SK-N-SH treated with all-trans-retinoic acid at 6 μM for 48 hours (cell line): ENCODE data around the gene MADD.

Source experiments
- ATAC-seq: fragments of 200-7000 bp; cut with Tn5 transposase; 3 replicates; pipeline ENCODE4 v1.9.1; 2020; ENCODE audit warnings: mild to moderate bottlenecking, moderate library complexity
- ARNTL ChIP-seq: fragments of 450-650 bp; formaldehyde crosslinking; IDR thresholded peaks from 2 replicates; pipeline ENCODE4 v1.5.0; 2020; ENCODE audit warnings: low read depth, mild to moderate bottlenecking, moderate library complexity, borderline replicate concordance
- BACH2 ChIP-seq: fragments of 250-450 bp; sonication (Bioruptor Pico); IDR thresholded peaks from 2 replicates; pipeline ENCODE4 v1.9.0; 2021; ENCODE audit warnings: mild to moderate bottlenecking, borderline replicate concordance
- CREB5 ChIP-seq: fragments of 250-450 bp; sonication (Bioruptor Pico); IDR thresholded peaks from 2 replicates; pipeline ENCODE4 v1.5.1; 2020; ENCODE audit warnings: low read depth, mild to moderate bottlenecking, moderate library complexity
- CSDC2 ChIP-seq: fragments of 250-450 bp; sonication (Bioruptor Pico); IDR thresholded peaks from 2 replicates; pipeline ENCODE4 v1.5.0; 2020; ENCODE audit warnings: mild to moderate bottlenecking, moderate library complexity
- CSRNP3 ChIP-seq: fragments of 250-450 bp; sonication (Bioruptor Pico); IDR thresholded peaks from 2 replicates; pipeline ENCODE4 v1.5.1; 2021; ENCODE audit warnings: mild to moderate bottlenecking, moderate library complexity
- GLIS3 ChIP-seq: fragments of 250-450 bp; sonication (Bioruptor Pico); IDR thresholded peaks from 2 replicates; pipeline ENCODE4 v1.5.0; 2020; ENCODE audit warnings: mild to moderate bottlenecking, moderate library complexity
- ISL1 ChIP-seq: fragments of 250-450 bp; sonication (Bioruptor Pico); IDR thresholded peaks from 2 replicates; pipeline ENCODE4 v2.1.2; 2022; ENCODE audit warnings: mild to moderate bottlenecking, moderate library complexity
- OSR1 ChIP-seq: fragments of 250-450 bp; sonication (Bioruptor Pico); IDR thresholded peaks from 2 replicates; pipeline ENCODE4 v1.8.0; 2022; ENCODE audit warnings: moderate library complexity, mild to moderate bottlenecking, inconsistent platforms
- PATZ1 ChIP-seq: fragments of 250-450 bp; sonication (Bioruptor Pico); IDR thresholded peaks from 2 replicates; pipeline ENCODE4 v1.8.0; 2020; ENCODE audit warnings: mild to moderate bottlenecking, moderate library complexity, borderline replicate concordance
- POU6F1 ChIP-seq: fragments of 250-450 bp; sonication (Bioruptor Pico); IDR thresholded peaks from 2 replicates; pipeline ENCODE4 v1.8.0; 2021; ENCODE audit warnings: low read depth, mild to moderate bottlenecking, moderate library complexity, borderline replicate concordance
- PPARA ChIP-seq: fragments of 250-450 bp; sonication (Bioruptor Pico); IDR thresholded peaks from 2 replicates; pipeline ENCODE4 v1.5.0; 2020; ENCODE audit warnings: mild to moderate bottlenecking, borderline replicate concordance
- RARB ChIP-seq: fragments of 250-450 bp; sonication (Bioruptor Pico); IDR thresholded peaks from 2 replicates; pipeline ENCODE4 v1.8.0; 2021; ENCODE audit warnings: mild to moderate bottlenecking, moderate library complexity
- SNAI2 ChIP-seq: fragments of 250-450 bp; sonication (Bioruptor Pico); IDR thresholded peaks from 2 replicates; pipeline ENCODE4 v1.5.0; 2020; ENCODE audit warnings: mild to moderate bottlenecking, moderate library complexity
- TCF4 ChIP-seq: fragments of 250-450 bp; sonication (Bioruptor Pico); IDR thresholded peaks from 2 replicates; pipeline ENCODE4 v1.8.0; 2021; ENCODE audit warnings: mild to moderate bottlenecking, moderate library complexity, borderline replicate concordance
- TOX ChIP-seq: fragments of 250-450 bp; sonication (Bioruptor Pico); IDR thresholded peaks from 2 replicates; pipeline ENCODE4 v1.8.0; 2021; ENCODE audit warnings: mild to moderate bottlenecking, moderate library complexity, borderline replicate concordance
- TSHZ2 ChIP-seq: fragments of 250-450 bp; sonication (Bioruptor Pico); IDR thresholded peaks from 2 replicates; pipeline ENCODE4 v1.5.0; 2020; ENCODE audit warnings: mild to moderate bottlenecking, moderate library complexity
- ZC3H10 ChIP-seq: fragments of 250-450 bp; sonication (Bioruptor Pico); IDR thresholded peaks from 2 replicates; pipeline ENCODE4 v1.5.1; 2021; ENCODE audit warnings: mild to moderate bottlenecking, moderate library complexity
- ZFP3 ChIP-seq: fragments of 250-450 bp; sonication (Bioruptor Pico); IDR thresholded peaks from 2 replicates; pipeline ENCODE4 v1.5.0; 2020; ENCODE audit warnings: mild to moderate bottlenecking, moderate library complexity
- ZFP30 ChIP-seq: fragments of 450-650 bp; formaldehyde crosslinking; IDR thresholded peaks from 2 replicates; pipeline ENCODE4 v1.5.0; 2022; ENCODE audit warnings: mild to moderate bottlenecking, moderate library complexity
- ZNF565 ChIP-seq: fragments of 450-650 bp; formaldehyde crosslinking; conservative IDR thresholded peaks from 2 replicates; pipeline ENCODE4 v1.5.0; 2020; ENCODE audit warnings: low read depth, mild to moderate bottlenecking, moderate library complexity
- ZNF70 ChIP-seq: fragments of 450-650 bp; formaldehyde crosslinking; IDR thresholded peaks from 2 replicates; pipeline ENCODE4 v1.5.0; 2020; ENCODE audit warnings: mild to moderate bottlenecking, moderate library complexity
- ZNF8 ChIP-seq: fragments of 450-650 bp; formaldehyde crosslinking; IDR thresholded peaks from 2 replicates; pipeline ENCODE4 v1.5.0; 2020; ENCODE audit warnings: mild to moderate bottlenecking, moderate library complexity

The MADD gene

GRCh38 chr11:47378010-47378835 is 108.3 kb downstream of the MADD start, which contains the start of gene SPI1 (continued):
- TF ChIP-seq PATZ1 (CRISPR knock-in tag) (no peak), TCF4 (CRISPR knock-in tag) (no peak)
- TF ChIP-seq, all 23 proteins: peak for 0

GRCh38 chr11:47378836-47379170 is 108.9 kb downstream of the MADD start:
- TF ChIP-seq TOX (CRISPR knock-in tag) = no peak
- no peak for TF ChIP-seq TCF4 (CRISPR knock-in tag)
- TF ChIP-seq CREB5 (CRISPR knock-in tag) = no peak
- TF ChIP-seq PPARA (CRISPR knock-in tag) = no peak
- TF ChIP-seq OSR1 (CRISPR knock-in tag) = no peak
- TF ChIP-seq ZNF8 (CRISPR knock-in tag) = no peak
- TF ChIP-seq ZC3H10 (CRISPR knock-in tag) = no peak
- TF ChIP-seq CSDC2 (CRISPR knock-in tag) = no peak
- TF ChIP-seq SNAI2 (CRISPR knock-in tag) = no peak
- no peak for TF ChIP-seq ISL1
- TF ChIP-seq RARB = no peak
- TF ChIP-seq BACH2 (CRISPR knock-in tag) = no peak
- TF ChIP-seq GLIS3 = no peak
- no peak for TF ChIP-seq ZNF70 (CRISPR knock-in tag)
- TF ChIP-seq ZFP30 (CRISPR knock-in tag) = no peak
- TF ChIP-seq, all 23 proteins: peak for 0
- ATAC-seq = no peak

GRCh38 chr11:47379317-47379716 is 109.4 kb downstream of the MADD start:
- ATAC-seq = no peak
- TF ChIP-seq PPARA (CRISPR knock-in tag) = no peak
- TF ChIP-seq POU6F1 = no peak
- TF ChIP-seq ZNF565 (CRISPR knock-in tag) = no peak
- TF ChIP-seq ZNF8 (CRISPR knock-in tag) = no peak
- no peak for TF ChIP-seq CREB5 (CRISPR knock-in tag)
- no peak for TF ChIP-seq TOX (CRISPR knock-in tag)
- no peak for TF ChIP-seq RARB
- TF ChIP-seq BACH2 (CRISPR knock-in tag) = no peak
- TF ChIP-seq TSHZ2 (CRISPR knock-in tag) = no peak
- TF ChIP-seq ZNF70 (CRISPR knock-in tag) = no peak
- TF ChIP-seq OSR1 (CRISPR knock-in tag) = no peak
- no peak for TF ChIP-seq CSRNP3
- no peak for TF ChIP-seq SNAI2 (CRISPR knock-in tag)
- no peak for TF ChIP-seq ISL1
- no peak for TF ChIP-seq CSDC2 (CRISPR knock-in tag)
- no peak for TF ChIP-seq ZC3H10 (CRISPR knock-in tag)
- TF ChIP-seq ZFP3 (CRISPR knock-in tag) = no peak
- no peak for TF ChIP-seq ARNTL (CRISPR knock-in tag)
- TF ChIP-seq GLIS3 = no peak
- no peak for TF ChIP-seq ZFP30 (CRISPR knock-in tag)
